K562 (cell line): ENCODE data around the gene HLCS.

Experiments used
- CTCF ChIP-seq, 3 experiments: IDR thresholded peaks in 2 of 3; conservative IDR thresholded peaks in 1 of 3; 2 replicates each; pipeline ENCODE4 v1.5.1; 2011 to 2012; ENCODE audit warnings: low read length in 3 of 3, mild to moderate bottlenecking in 3 of 3, control low read depth in 2 of 3, improper control_type of control experiment in 1 of 3, inconsistent platforms in 1 of 3, low read depth in 1 of 3, mixed read lengths in 1 of 3, moderate library complexity in 1 of 3; ENCODE audit not compliant: insufficient read depth in 2 of 3
- EGR1 ChIP-seq: fragments of 450-650 bp; conservative IDR thresholded peaks from 2 replicates; pipeline ENCODE4 v1.6.1; 2017; ENCODE audit warnings: mild to moderate bottlenecking
- GABPA ChIP-seq: fragments of 200-800 bp; sonication (Bioruptor generic); conservative IDR thresholded peaks from 2 replicates; pipeline ENCODE4 v1.6.1; 2016; ENCODE audit warnings: low read depth, missing genetic modification characterization, missing compliant biosample characterization
- NFE2L1 ChIP-seq: fragments of 450-650 bp; IDR thresholded peaks from 2 replicates; pipeline ENCODE4 v1.6.1; 2016; ENCODE audit warnings: missing genetic modification characterization, low read depth, mild to moderate bottlenecking, missing compliant biosample characterization, moderate library complexity, borderline replicate concordance
- POLR3A ChIP-seq: IDR thresholded peaks from 2 replicates; pipeline ENCODE4 v1.6.1; 2011; ENCODE audit warnings: borderline replicate concordance, mild to moderate bottlenecking, moderate library complexity; ENCODE audit not compliant: insufficient read length, insufficient read depth; ENCODE audit errors: extremely low read depth
- RAD21 ChIP-seq, 2 experiments: fragments of 250-450 bp in 1 of 2; fragments of 450-650 bp in 1 of 2; sonication (Bioruptor Pico) in 1 of 2; formaldehyde crosslinking in 1 of 2; IDR thresholded peaks in 1 of 2; conservative IDR thresholded peaks in 1 of 2; 2 replicates each; pipeline versions ENCODE4 v1.4.0 to v1.8.0; 2020 to 2022; ENCODE audit warnings: mild to moderate bottlenecking in 2 of 2, moderate library complexity in 1 of 2
- SPI1 ChIP-seq: IDR thresholded peaks from 2 replicates; pipeline ENCODE4 v1.6.1; 2011; ENCODE audit warnings: low read depth, low read length, control low read depth, borderline replicate concordance
- SRSF1 ChIP-seq: fragments of 200-400 bp; formaldehyde crosslinking; IDR thresholded peaks from 2 replicates; pipeline ENCODE4 v1.6.1; 2017; ENCODE audit warnings: mild to moderate bottlenecking, low read depth, low read length, moderate library complexity
- TCF7L2 ChIP-seq: fragments of 150-350 bp; IDR thresholded peaks from 2 replicates; pipeline ENCODE4 v1.6.1; 2016; ENCODE audit warnings: low read depth, mild to moderate bottlenecking, low read length, moderate library complexity

DNA sequence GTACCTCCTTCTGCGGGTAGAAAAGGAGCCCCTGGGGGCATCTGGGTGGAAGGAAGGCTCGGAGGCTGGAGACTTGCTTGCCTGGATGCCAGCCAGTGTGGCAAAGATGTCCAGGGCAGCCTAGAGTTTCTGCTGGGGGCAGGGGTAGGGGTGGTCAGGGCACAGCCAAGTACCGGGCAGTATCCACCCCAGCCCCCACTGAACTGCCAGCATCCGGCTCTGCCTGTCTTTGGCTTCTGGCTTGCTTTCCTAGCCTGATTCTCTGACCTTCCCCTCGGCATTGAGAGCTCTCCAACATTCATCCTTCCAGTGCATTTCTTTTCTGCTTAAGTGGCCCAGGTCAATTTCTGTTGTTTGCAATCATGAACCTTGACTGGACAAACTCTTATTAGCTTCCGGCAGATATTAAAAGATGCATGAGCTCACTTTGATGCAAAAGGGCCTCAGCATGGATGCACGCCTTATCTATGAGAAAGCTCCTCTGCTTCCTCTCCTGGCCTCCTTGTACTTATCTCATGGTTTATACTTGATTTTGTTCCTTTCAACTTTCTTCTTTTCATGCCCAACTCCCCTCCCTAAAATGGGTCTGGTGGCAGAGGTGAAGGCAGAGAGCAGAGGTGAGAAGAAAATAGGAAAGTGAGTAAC is 116.9 kb downstream of the HLCS start:
- no peak for TF ChIP-seq SRSF1
- no peak for TF ChIP-seq GABPA (tag)
- TF ChIP-seq NFE2L1 (tag) = no peak
- no peak for TF ChIP-seq TCF7L2
- no peak for TF ChIP-seq EGR1
- no peak for TF ChIP-seq CTCF (IDR thresholded peaks at IDR 0.05 in 2 of 3, conservative IDR thresholded peaks at IDR 0.05 in 1 of 3; ENCODE audit: insufficient read depth in 2 of 3, low read depth in 1 of 3, low read length in 3 of 3)
- TF ChIP-seq POLR3A = no peak
- TF ChIP-seq SPI1 = no peak
- no peak for TF ChIP-seq RAD21 (CRISPR knock-in tag; conservative IDR thresholded peaks at IDR 0.05 in 1 of 2, IDR thresholded peaks at IDR 0.05 in 1 of 2)
